CD4-positive, alpha-beta T cell treated with Interleukin-10 for 1 hour (primary cell): ENCODE measurements around the gene TPSD1.
"Not testable (repeated sequence)": the region's sequence is repeated elsewhere in the genome, so short reads cannot be mapped to it uniquely, and the experiment has no call there.

ENCODE experiments used
- DNase-seq: peaks from one replicate; pipeline ENCODE4 v3.0.0-alpha.2; 2020

The TPSD1 gene

GRCh38 chr16:1255276-1256122, at the start of gene TPSD1:
Gene TPSD1, plus strand, starts transcription at chr16:1256069. Its CDS starts 212 bp downstream, at chr16:1256281.
- not testable (repeated sequence) for DNase-seq

GRCh38 chr16:1206326-1206725, 49.5 kb upstream of the TPSD1 start:
- DNase-seq, result no peak

DNA sequence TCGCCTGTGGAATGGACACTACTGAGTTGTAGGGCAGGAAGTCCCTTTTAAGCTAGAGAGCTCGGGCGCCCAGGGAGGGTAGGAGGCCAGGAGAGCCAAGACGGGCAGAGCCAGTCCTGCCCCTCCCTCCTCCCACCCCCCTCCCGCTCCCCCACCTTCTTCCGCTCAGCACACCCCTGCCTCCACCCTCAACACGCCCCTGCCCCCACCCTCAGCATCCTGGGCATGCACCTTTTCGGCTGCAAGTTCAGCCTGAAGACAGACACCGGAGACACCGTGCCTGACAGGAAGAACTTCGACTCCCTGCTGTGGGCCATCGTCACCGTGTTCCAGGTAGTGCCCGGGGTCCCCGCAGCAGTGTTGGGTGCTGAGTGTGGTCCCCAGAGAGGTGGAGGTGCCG, 49.1 kb upstream of the TPSD1 start:
- peak; percentile 33 for DNase-seq

GRCh38 chr16:1208239-1208830, 47.5 kb upstream of the TPSD1 start:
- peak; percentile 10 for DNase-seq

DNA sequence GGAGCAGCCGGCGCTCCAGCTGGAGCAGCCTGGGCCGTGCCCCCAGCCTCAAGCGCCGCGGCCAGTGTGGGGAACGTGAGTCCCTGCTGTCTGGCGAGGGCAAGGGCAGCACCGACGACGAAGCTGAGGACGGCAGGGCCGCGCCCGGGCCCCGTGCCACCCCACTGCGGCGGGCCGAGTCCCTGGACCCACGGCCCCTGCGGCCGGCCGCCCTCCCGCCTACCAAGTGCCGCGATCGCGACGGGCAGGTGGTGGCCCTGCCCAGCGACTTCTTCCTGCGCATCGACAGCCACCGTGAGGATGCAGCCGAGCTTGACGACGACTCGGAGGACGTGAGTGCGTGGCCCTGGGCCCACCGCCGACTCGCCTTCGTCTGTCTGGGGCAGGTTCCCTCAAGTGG, 46.8 kb upstream of the TPSD1 start:
- DNase-seq, result no peak

GRCh38 chr16:1210461-1210860, 45.4 kb upstream of the TPSD1 start:
- no peak for DNase-seq

DNA sequence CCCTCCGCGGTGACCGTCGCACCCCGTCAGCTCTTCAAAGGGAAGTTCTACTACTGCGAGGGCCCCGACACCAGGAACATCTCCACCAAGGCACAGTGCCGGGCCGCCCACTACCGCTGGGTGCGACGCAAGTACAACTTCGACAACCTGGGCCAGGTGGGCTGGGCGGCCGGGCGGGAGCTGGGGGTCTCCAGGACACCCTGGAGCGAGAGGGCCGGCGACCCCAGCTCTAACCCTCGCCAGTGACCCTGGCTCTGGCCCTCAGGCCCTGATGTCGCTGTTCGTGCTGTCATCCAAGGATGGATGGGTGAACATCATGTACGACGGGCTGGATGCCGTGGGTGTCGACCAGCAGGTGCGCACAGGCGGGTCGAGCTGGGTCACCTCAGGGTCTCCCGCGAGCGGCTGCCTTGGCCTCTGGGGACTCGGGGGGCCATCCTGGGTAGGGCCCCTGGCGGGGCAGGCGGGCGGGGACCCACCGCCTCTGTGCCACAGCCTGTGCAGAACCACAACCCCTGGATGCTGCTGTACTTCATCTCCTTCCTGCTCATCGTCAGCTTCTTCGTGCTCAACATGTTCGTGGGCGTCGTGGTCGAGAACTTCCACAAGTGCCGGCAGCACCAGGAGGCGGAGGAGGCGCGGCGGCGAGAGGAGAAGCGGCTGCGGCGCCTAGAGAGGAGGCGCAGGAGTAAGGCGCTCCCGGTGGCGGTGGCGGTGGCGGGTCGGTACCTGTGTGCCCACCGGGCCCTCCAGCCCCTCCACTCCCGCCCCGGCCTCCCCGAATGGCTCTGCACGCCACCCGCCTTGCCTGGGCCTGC, 44.2 kb upstream of the TPSD1 start:
- DNase-seq, result no peak

GRCh38 chr16:1212616-1213194, 43.2 kb upstream of the TPSD1 start:
- no peak for DNase-seq

GRCh38 chr16:1213231-1213630, 42.6 kb upstream of the TPSD1 start:
- no peak for DNase-seq

DNA sequence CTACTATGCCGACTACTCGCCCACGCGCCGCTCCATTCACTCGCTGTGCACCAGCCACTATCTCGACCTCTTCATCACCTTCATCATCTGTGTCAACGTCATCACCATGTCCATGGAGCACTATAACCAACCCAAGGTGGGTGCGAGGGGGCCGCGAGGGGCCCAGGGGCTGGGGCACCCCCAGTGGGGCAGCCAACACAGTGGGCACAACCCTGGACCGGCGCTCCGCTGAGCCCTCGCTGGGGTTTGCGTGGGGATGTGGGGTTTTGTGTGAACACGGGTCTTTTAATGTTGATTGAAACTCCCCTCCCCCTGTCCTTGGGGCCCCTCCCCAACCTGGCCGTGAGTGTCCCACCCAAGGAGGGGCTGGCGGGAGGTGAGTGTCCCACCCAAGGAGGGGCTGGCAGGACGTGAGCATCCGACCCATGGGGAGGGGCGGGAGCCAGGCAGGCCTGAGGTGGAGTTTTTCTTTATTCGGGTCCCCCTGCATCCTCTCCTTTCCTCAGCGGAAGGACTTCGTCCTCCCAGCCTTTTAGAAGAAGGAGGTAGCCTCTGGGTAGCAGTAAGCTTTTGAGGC, 42.0 kb upstream of the TPSD1 start:
- no peak for DNase-seq

GRCh38 chr16:1214719-1215118, 41.1 kb upstream of the TPSD1 start:
- DNase-seq, result no peak

DNA sequence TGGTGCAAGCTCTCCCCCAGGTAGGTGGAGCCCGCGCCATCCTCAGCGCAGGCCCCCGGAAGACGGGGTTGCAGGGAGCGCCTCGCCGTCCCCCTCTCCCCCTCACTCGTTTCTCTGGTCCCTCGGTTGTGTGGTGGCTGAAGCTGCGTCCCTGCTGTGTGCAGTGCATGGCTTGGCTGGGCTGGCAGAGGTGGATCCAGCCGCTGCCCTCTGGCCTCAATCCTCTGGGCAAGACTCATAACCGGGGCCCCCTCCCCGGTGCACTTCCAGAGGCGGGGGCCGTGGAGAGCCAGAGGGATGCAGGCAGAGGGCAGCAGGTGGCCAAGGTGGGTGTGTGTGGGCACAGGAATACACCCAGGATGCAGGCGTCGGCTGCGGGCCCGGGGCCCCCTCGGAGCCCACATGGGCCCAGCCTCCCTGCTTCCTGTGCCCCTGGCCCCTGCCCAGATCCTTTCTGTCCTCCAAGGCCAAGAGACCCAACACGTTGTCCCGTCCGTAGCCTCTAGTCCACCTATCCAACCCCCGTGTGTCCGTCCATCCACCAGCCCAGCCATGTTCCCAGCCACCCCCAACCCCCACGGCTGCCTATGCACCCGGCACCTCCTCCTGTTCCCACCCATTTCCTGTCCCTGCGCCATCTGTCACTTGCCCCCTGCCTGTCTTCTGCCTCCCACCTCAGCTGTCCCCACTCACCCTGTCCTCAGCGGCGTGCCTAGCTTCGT, 40.1 kb upstream of the TPSD1 start:
- no peak for DNase-seq

DNA sequence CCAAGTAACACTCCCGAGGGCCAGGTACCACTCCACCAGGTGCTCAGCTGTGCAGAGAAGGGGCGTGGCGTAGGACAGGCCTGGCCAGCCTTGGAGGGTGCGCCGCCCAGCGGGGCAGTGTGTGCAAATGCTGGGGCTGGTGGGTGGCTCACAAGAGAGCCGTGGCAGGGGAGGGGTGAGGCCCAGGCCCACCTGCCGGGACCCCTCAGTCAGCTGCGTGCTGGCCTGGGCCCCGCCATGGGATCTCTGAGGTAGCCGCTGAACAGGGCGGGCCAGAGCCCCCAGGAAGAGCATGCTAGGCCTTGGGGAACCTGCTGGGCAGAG, 39.6 kb upstream of the TPSD1 start:
- no peak for DNase-seq

GRCh38 chr16:1216681-1217400, 39.0 kb upstream of the TPSD1 start:
- no peak for DNase-seq

DNA sequence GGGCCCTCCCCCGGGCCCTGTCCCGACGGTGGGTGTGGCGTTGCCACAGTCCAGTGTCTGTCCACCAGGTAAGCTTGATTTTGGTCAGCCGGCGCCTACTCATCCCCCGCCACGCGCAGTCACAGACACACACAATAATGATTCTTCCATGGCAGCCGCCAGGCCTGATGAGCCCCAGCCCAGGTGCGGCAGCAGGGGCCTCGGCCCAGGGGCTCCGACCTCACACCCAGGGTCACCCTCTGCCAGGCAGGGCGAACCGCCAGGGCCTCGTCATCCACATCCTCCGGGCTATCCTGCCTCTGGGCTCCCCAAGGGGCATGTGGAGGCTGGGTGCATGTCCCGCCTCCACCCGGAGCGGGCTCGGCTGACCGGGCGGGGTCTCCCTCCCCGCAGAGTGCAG, 38.3 kb upstream of the TPSD1 start:
- no peak for DNase-seq

DNA sequence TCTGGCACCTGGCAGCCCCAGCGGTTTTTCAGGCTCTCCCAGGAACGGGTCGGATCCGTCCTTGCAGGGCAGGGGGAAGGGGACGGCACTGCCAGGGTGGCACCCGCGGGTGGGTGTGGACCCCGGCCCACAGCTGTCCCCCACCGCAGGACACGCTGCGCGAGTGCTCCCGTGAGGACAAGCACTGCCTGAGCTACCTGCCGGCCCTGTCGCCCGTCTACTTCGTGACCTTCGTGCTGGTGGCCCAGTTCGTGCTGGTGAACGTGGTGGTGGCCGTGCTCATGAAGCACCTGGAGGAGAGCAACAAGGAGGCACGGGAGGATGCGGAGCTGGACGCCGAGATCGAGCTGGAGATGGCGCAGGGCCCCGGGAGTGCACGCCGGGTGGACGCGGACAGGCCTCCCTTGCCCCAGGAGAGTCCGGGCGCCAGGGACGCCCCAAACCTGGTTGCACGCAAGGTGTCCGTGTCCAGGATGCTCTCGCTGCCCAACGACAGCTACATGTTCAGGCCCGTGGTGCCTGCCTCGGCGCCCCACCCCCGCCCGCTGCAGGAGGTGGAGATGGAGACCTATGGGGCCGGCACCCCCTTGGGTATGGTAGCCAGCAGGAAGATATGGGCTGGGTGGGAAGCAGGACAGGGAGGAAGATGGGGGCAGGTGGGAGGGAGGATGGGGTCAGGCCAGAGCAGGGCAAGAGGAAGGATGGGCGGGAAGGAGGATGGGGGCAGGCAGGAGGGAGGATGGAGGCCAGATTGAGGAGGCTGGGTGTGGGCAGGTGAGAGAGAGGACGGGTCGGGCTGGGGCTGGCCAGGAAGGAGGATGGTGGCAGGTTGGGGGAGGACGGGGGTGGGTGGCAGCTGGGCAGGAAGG, 37.6 kb upstream of the TPSD1 start:
- no peak for DNase-seq

- DNase-seq, result no peak
These were observed 36.8 kb upstream of the TPSD1 start for GRCh38 chr16:1218930-1219611.

- DNase-seq, result no peak
These were observed 35.7 kb upstream of the TPSD1 start for GRCh38 chr16:1220098-1220728.

GRCh38 chr16:1220841-1221627, 34.8 kb upstream of the TPSD1 start:
- DNase-seq, result no peak
